ENCODE data around the gene NSUN5. TPM values are rescaled to one million over a fixed set of nuclear protein-coding genes. Genes with fewer than 3 reads are reported as not detected.
"Not testable (repeated sequence)": the region's sequence is repeated elsewhere in the genome, so short reads cannot be mapped to it uniquely, and the experiment has no call there.

NSUN5 gene
- total RNA-seq, 1 experiment from 2014 or later, result 73.4 TPM

DNA sequence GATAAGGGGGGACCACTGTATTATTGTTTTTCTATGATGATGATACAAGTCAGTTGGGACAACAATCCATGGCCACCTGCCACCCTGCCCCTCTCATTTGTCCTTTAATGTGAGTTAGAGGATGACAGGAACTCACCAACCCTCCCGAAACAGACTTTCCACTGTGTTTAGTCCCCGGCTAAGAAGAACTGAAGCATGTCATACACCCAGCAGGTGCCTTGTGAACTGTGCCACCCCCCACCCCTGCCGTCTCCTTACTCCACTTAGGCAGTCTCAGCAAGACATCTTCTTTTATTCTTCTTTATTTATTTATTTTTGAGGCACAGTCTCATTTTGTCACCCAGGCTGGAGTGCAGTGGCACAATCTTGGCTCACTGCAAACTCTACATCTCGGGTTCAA is 40.8 kb downstream of the NSUN5 start:
- H3K9me3 ChIP-seq; H3K27me3 Mint-ChIP-seq (ENCODE audit: insufficient read depth, unreplicated experiment); H3K27ac Mint-ChIP-seq (ENCODE audit: unreplicated experiment); H3K9me3 Mint-ChIP-seq (ENCODE audit: unreplicated experiment); H3K4me1 Mint-ChIP-seq (ENCODE audit: low read depth, unreplicated experiment); H3K4me3 Mint-ChIP-seq (ENCODE audit: unreplicated experiment); intact Hi-C loops (cut with micrococcal nuclease; ENCODE audit: unreplicated experiment); H3K4me1 ChIP-seq; CTCF ChIA-PET; H3K27me3 ChIP-seq (replicated peaks; ENCODE audit: control insufficient read depth, insufficient read depth, low read length); POLR2A ChIA-PET; BruUV-seq (replicated peaks); DNase-seq; H3K36me3 ChIP-seq (ENCODE audit: control insufficient read depth, insufficient read depth, low read length); H3K4me3 ChIP-seq (ENCODE audit: low read depth, low read length); H3K36me3 Mint-ChIP-seq (ENCODE audit: insufficient read depth, unreplicated experiment): not testable (repeated sequence)

DNA sequence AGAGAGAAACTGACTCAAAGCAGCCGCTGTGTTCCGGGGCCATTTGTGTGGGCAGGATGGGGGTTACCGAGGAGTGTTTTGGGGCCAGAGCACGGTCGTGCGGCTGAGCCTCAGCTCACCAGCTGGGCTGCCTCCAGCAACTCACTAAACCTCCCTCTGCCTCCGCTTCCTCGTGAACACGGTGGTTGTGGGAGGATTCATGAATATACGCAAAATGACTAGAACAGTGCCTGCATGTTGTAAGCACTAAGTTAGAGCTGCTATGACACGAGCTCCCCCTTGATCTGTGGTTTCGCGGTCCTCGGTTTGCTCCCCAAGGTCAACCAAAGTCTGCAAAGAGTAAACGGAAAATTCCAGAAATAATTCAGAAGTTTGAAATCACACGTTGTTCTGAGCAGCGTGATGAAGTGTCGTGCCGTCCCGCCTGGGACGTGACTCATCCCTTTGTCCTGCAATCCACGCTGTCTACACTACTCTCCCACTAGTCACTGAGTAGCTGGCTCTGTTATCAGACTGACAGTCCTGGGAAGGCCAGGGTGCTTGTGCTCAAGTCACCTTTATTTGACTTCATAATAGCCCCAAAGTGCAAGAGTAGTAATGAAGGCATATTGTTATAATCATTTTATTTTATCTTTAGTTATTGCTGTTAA is 41.8 kb downstream of the NSUN5 start:
- H3K9me3 ChIP-seq; H3K36me3 ChIP-seq (ENCODE audit: control insufficient read depth, insufficient read depth, low read length); intact Hi-C loops (cut with micrococcal nuclease; ENCODE audit: unreplicated experiment); H3K4me1 Mint-ChIP-seq (ENCODE audit: low read depth, unreplicated experiment); H3K4me3 ChIP-seq (ENCODE audit: low read depth, low read length); H3K36me3 Mint-ChIP-seq (ENCODE audit: insufficient read depth, unreplicated experiment); H3K27ac Mint-ChIP-seq (ENCODE audit: unreplicated experiment); BruUV-seq (replicated peaks); H3K4me1 ChIP-seq; H3K27me3 Mint-ChIP-seq (ENCODE audit: insufficient read depth, unreplicated experiment); H3K27me3 ChIP-seq (replicated peaks; ENCODE audit: control insufficient read depth, insufficient read depth, low read length); CTCF ChIA-PET; DNase-seq; H3K4me3 Mint-ChIP-seq (ENCODE audit: unreplicated experiment); H3K9me3 Mint-ChIP-seq (ENCODE audit: unreplicated experiment); POLR2A ChIA-PET: not testable (repeated sequence)

- intact Hi-C loops (cut with micrococcal nuclease; ENCODE audit: unreplicated experiment); H3K4me3 ChIP-seq (ENCODE audit: low read depth, low read length); H3K4me1 Mint-ChIP-seq (ENCODE audit: low read depth, unreplicated experiment); H3K4me3 Mint-ChIP-seq (ENCODE audit: unreplicated experiment); H3K27ac Mint-ChIP-seq (ENCODE audit: unreplicated experiment); H3K27me3 ChIP-seq (replicated peaks; ENCODE audit: control insufficient read depth, insufficient read depth, low read length); H3K27me3 Mint-ChIP-seq (ENCODE audit: insufficient read depth, unreplicated experiment); H3K36me3 Mint-ChIP-seq (ENCODE audit: insufficient read depth, unreplicated experiment); CTCF ChIA-PET; H3K36me3 ChIP-seq (ENCODE audit: control insufficient read depth, insufficient read depth, low read length); BruUV-seq (replicated peaks); H3K4me1 ChIP-seq; H3K9me3 ChIP-seq; H3K9me3 Mint-ChIP-seq (ENCODE audit: unreplicated experiment); DNase-seq; POLR2A ChIA-PET: not testable (repeated sequence)
Observed at GRCh38 chr7:73262416-73262815, 46.2 kb downstream of the NSUN5 start.

Other genes with a start within 250 kb of the NSUN5 start
- not detected in 2 replicates for gene SPDYE9, start 222.8 kb downstream of the NSUN5 start, total RNA-seq (2022)
- not detected in 2 replicates for gene TRIM50, start 19.3 kb upstream of the NSUN5 start, total RNA-seq (2022)
- gene FKBP6, start 19.3 kb upstream of the NSUN5 start, total RNA-seq (2022), result not detected in 2 replicates
- gene FZD9, start 125.0 kb upstream of the NSUN5 start, total RNA-seq (2022), result 1.2 TPM in 2 replicates
- 85.2 and 85.7 TPM in 2 replicates for gene BAZ1B, start 213.5 kb upstream of the NSUN5 start, total RNA-seq (2022)
- 74.5 and 74.6 TPM in 2 replicates for gene BCL7B, start 248.9 kb upstream of the NSUN5 start, total RNA-seq (2022)